Measurements from ENCODE around the gene MTHFSD. TPM values are rescaled to one million over a fixed set of nuclear protein-coding genes. Genes with fewer than 3 reads are reported as not detected.

The MTHFSD gene
- total RNA-seq, 3 donors from 2014 or later (not counting 1 experiment from before 2014, with no cell fraction given) = 14.3 to 22.0 (median 16.9) TPM

GRCh38 chr16:86496262-86496928 is 58.6 kb downstream of the MTHFSD start:
- Mint-ChIP-seq H3K27ac (no peak overlapping the region), H3K27me3 (ENCODE audit: low read depth in 2 of 2) (peaks cover 61 to 71% of the 10 kb centered on the region in 2 donors), H3K36me3 (no peaks in the 10 kb centered on the region), H3K9me3 (no peaks in the 10 kb centered on the region), H3K4me3 (no peak overlapping the region), H3K4me1 (peaks cover 0 to 5% of the 10 kb centered on the region in 2 donors)
- Histone ChIP-seq H3K27ac (ENCODE audit: low read length) (no peak overlapping the region), H3K4me3 (ENCODE audit: low read length) (no peak overlapping the region), H3K27me3 (ENCODE audit: control insufficient read depth, insufficient read depth, low read length) (peaks cover 46% of the 10 kb centered on the region), H3K4me1 (ENCODE audit: control insufficient read depth, insufficient read depth, low read length) (no peaks in the 10 kb centered on the region), H3K36me3 (ENCODE audit: control insufficient read depth, insufficient read depth, low read length) (no peaks in the 10 kb centered on the region), H3K9me3 (ENCODE audit: control insufficient read depth, insufficient read depth, low read length) (no peaks in the 10 kb centered on the region)
- DNase-seq (no peak), ATAC-seq (no peak)
- TF ChIP-seq CTCF (IDR thresholded peaks at IDR 0.05) = no peak
- WGBS (ENCODE audit: insufficient coverage) = 9% methylated on average over 33 of the region's 34 CpGs
- intact Hi-C loops (cut with micrococcal nuclease) = no loop called here

- Mint-ChIP-seq H3K9me3 (no peaks in the 10 kb centered on the region), H3K4me3 (no peak overlapping the region), H3K27ac (no peak overlapping the region), H3K4me1 (peaks cover 0 to 5% of the 10 kb centered on the region in 2 donors), H3K36me3 (no peaks in the 10 kb centered on the region), H3K27me3 (ENCODE audit: low read depth in 2 of 2) (peaks cover 64 to 71% of the 10 kb centered on the region in 2 donors)
- TF ChIP-seq CTCF (IDR thresholded peaks at IDR 0.05) = no peak
- no peak for DNase-seq
- Histone ChIP-seq H3K4me3 (ENCODE audit: low read length) (no peak overlapping the region), H3K9me3 (ENCODE audit: control insufficient read depth, insufficient read depth, low read length) (no peaks in the 10 kb centered on the region), H3K27me3 (ENCODE audit: control insufficient read depth, insufficient read depth, low read length) (peaks cover 40% of the 10 kb centered on the region), H3K4me1 (ENCODE audit: control insufficient read depth, insufficient read depth, low read length) (no peaks in the 10 kb centered on the region), H3K27ac (ENCODE audit: low read length) (no peak overlapping the region), H3K36me3 (ENCODE audit: control insufficient read depth, insufficient read depth, low read length) (no peaks in the 10 kb centered on the region)
- WGBS (ENCODE audit: insufficient coverage) = 6% methylated on average over 14 of the region's 16 CpGs
- intact Hi-C loops (cut with micrococcal nuclease) = no loop called here
- ATAC-seq = no peak
These were observed 59.2 kb downstream of the MTHFSD start for GRCh38 chr16:86495756-86496261.

- H3K9me3 ChIP-seq (ENCODE audit: control insufficient read depth, insufficient read depth, low read length) = no peaks in the 10 kb centered on the region
- no peak overlapping the region for H3K27ac ChIP-seq (ENCODE audit: low read length)
- Mint-ChIP-seq H3K27ac (no peak overlapping the region), H3K4me3 (no peak overlapping the region), H3K36me3 (no peaks in the 10 kb centered on the region), H3K4me1 (peaks cover 0 to 5% of the 10 kb centered on the region in 2 donors), H3K27me3 (ENCODE audit: low read depth in 2 of 2) (peaks cover 60 to 72% of the 10 kb centered on the region in 2 donors), H3K9me3 (no peaks in the 10 kb centered on the region)
- TF ChIP-seq CTCF (IDR thresholded peaks at IDR 0.05) = no peak
- peaks cover 40% of the 10 kb centered on the region for H3K27me3 ChIP-seq (ENCODE audit: control insufficient read depth, insufficient read depth, low read length)
- H3K4me3 ChIP-seq (ENCODE audit: low read length) = no peak overlapping the region
- H3K36me3 ChIP-seq (ENCODE audit: control insufficient read depth, insufficient read depth, low read length) = no peaks in the 10 kb centered on the region
- no peaks in the 10 kb centered on the region for H3K4me1 ChIP-seq (ENCODE audit: control insufficient read depth, insufficient read depth, low read length)
- WGBS (ENCODE audit: insufficient coverage) = 14% methylated on average over 8 of the region's 10 CpGs
- intact Hi-C loops (cut with micrococcal nuclease) = no loop called here
- ATAC-seq (no peak), DNase-seq (no peak)
These were observed 59.7 kb downstream of the MTHFSD start for GRCh38 chr16:86495357-86495701.
